22Rv1 (cell line): Measurements from ENCODE around the gene CHST8.

Experiments
- CTCF ChIP-seq: fragments of 450-650 bp; IDR thresholded peaks from 2 replicates; pipeline ENCODE4 v1.5.1; 2017; ENCODE audit warnings: mild to moderate bottlenecking
- ZFX ChIP-seq: fragments of 450-650 bp; IDR thresholded peaks from 2 replicates; pipeline ENCODE4 v1.6.1; 2017; ENCODE audit warnings: antibody characterized with exemption, borderline replicate concordance

GRCh38 chr19:33737681-33738371 lies 116.1 kb downstream of the CHST8 start:
- TF ChIP-seq CTCF (no peak), ZFX (no peak)
